HUDEP-2 (cell line): Measurements from ENCODE around the gene UCP3.

Experiments
- DNase-seq, 76 experiments: peaks; one replicate each; lab custom pipeline; 2025; ENCODE audit not compliant: unreplicated experiment in 76 of 76; lab: John Stamatoyannopoulos, UW

UCP3 gene

GRCh38 chr11:73981051-73981805 is 27.7 kb downstream of the UCP3 start:
- peak in 3 of 76 experiments; percentile 6 to 26 (median 23) for DNase-seq

- DNase-seq: peak in 73 of 76 experiments; percentile 23 to 84 (median 66)
These were observed 28.6 kb downstream of the UCP3 start for GRCh38 chr11:73980001-73980961.

- peak in 1 of 76 experiments; percentile 9 for DNase-seq
These were observed 30.3 kb downstream of the UCP3 start for GRCh38 chr11:73978576-73979086.

GRCh38 chr11:73977856-73978519 is 30.9 kb downstream of the UCP3 start:
- no peak for DNase-seq

GRCh38 chr11:73976451-73977151 is 32.3 kb downstream of the UCP3 start:
- DNase-seq: no peak

GRCh38 chr11:73975479-73975757 is 33.5 kb downstream of the UCP3 start:
- no peak for DNase-seq

- no peak for DNase-seq
These were observed 34.0 kb downstream of the UCP3 start for GRCh38 chr11:73974604-73975478.

- peak in 26 of 76 experiments; percentile 15 to 79 (median 51) for DNase-seq
These were observed 36.0 kb downstream of the UCP3 start for GRCh38 chr11:73972620-73973449.

- peak in 40 of 76 experiments; percentile 17 to 75 (median 44) for DNase-seq
These were observed 36.7 kb downstream of the UCP3 start for GRCh38 chr11:73972187-73972586.

GRCh38 chr11:73971175-73971719 is 37.6 kb downstream of the UCP3 start:
- peak in 44 of 76 experiments; percentile 17 to 65 (median 45) for DNase-seq

GRCh38 chr11:73969991-73970800 is 38.7 kb downstream of the UCP3 start:
- DNase-seq: peak in 54 of 76 experiments; percentile 13 to 71 (median 47)

- DNase-seq: no peak
These were observed 39.8 kb downstream of the UCP3 start for GRCh38 chr11:73969091-73969490.

GRCh38 chr11:73968356-73968966 is 40.4 kb downstream of the UCP3 start:
- DNase-seq: no peak

GRCh38 chr11:73965764-73966121 is 43.1 kb downstream of the UCP3 start:
- DNase-seq: no peak

GRCh38 chr11:73965076-73965763 is 43.7 kb downstream of the UCP3 start:
- DNase-seq: no peak

GRCh38 chr11:73963861-73964260 is 45.0 kb downstream of the UCP3 start:
- DNase-seq: no peak
